SK-N-SH (cell line): ENCODE measurements around the gene EPOP. TPM values are rescaled to one million over a fixed set of nuclear protein-coding genes. Genes with fewer than 3 reads are reported as not detected.
A peak's percentile ranks its signal among the peaks of the same experiment; 100 is the strongest.

Experiments used
- CTCF ChIA-PET: fragments of 300-600, 350-600 bp; formaldehyde crosslinking; extraction: SDS; loops from one replicate; lab custom pipeline; 2021; lab: Yijun Ruan, JAX
- POLR2A ChIA-PET: fragments of 350-600 bp; sonication (Branson Sonifier 250); formaldehyde crosslinking; extraction: SDS; loops from one replicate; lab custom pipeline; 2020; ENCODE audit warnings: antibody characterized with exemption, inconsistent platforms; lab: Yijun Ruan, JAX
- DNase-seq: peaks from one replicate; pipeline ENCODE4 v3.0.0; 2012
- H2AFZ ChIP-seq: fragments of 200-600 bp; sonication (generic); 2 replicates; pipeline ENCODE4 v1.8.1; 2016; ENCODE audit warnings: antibody characterized with exemption, mild to moderate bottlenecking, low read depth
- H3F3A ChIP-seq: fragments of 200-600 bp; sonication (generic); replicated peaks from 2 replicates; pipeline ENCODE3; 2016; ENCODE audit warnings: antibody characterized with exemption, mild to moderate bottlenecking; ENCODE audit not compliant: insufficient read depth
- H3K27ac ChIP-seq, 2 experiments: fragments of 200-500 bp in 1 of 2; fragments of 200-600 bp in 1 of 2; sonication (Bioruptor generic) in 1 of 2; sonication (generic), shearing (Covaris generic) in 1 of 2; 2 replicates each; pipeline versions ENCODE4 v1.5.1 to v1.6.1; 2014 to 2016; ENCODE audit warnings: low read depth in 2 of 2, inconsistent platforms in 1 of 2, low read length in 1 of 2, mild to moderate bottlenecking in 1 of 2, mixed read lengths in 1 of 2
- H3K27me3 ChIP-seq: fragments of 200-600 bp; sonication (generic), shearing (Covaris generic); 2 replicates; pipeline ENCODE4 v1.6.1; 2016; ENCODE audit warnings: mixed run types; ENCODE audit not compliant: insufficient read depth
- H3K36me3 ChIP-seq, 2 experiments: fragments of 200-500 bp in 1 of 2; fragments of 200-600 bp in 1 of 2; sonication (Bioruptor generic) in 1 of 2; sonication (generic) in 1 of 2; replicated peaks in 1 of 2; 2 replicates each; pipeline versions ENCODE3 to v1.5.1; 2014 to 2016; ENCODE audit warnings: low read length in 1 of 2, mild to moderate bottlenecking in 1 of 2; ENCODE audit not compliant: insufficient read depth in 2 of 2, control insufficient read depth in 1 of 2
- H3K4me1 ChIP-seq, 2 experiments: fragments of 200-500 bp in 1 of 2; fragments of 200-600 bp in 1 of 2; sonication (Bioruptor generic) in 1 of 2; sonication (generic), shearing (Covaris generic) in 1 of 2; 2 replicates each; pipeline versions ENCODE4 v1.5.1 to v1.6.1; 2014 to 2016; ENCODE audit warnings: low read depth in 1 of 2, low read length in 1 of 2, mixed run types in 1 of 2; ENCODE audit not compliant: insufficient read depth in 2 of 2, control insufficient read depth in 1 of 2
- H3K4me2 ChIP-seq: fragments of 200-600 bp; sonication (generic), shearing (Covaris generic); 2 replicates; pipeline ENCODE4 v1.6.1; 2017; ENCODE audit warnings: mixed run types
- H3K4me3 ChIP-seq, 2 experiments: fragments of 200-500 bp in 1 of 2; fragments of 200-600 bp in 1 of 2; sonication (Bioruptor generic) in 1 of 2; sonication (generic), shearing (Covaris generic) in 1 of 2; 2 replicates each; pipeline versions ENCODE4 v1.5.1 to v1.8.1; 2014 to 2016; ENCODE audit warnings: low read depth in 2 of 2, inconsistent platforms in 1 of 2, low read length in 1 of 2, mild to moderate bottlenecking in 1 of 2, mixed read lengths in 1 of 2, moderate library complexity in 1 of 2
- H3K79me2 ChIP-seq: fragments of 200-600 bp; sonication (generic); 2 replicates; pipeline ENCODE4 v1.8.1; 2017; ENCODE audit warnings: mild to moderate bottlenecking; ENCODE audit not compliant: insufficient read depth
- H3K9ac ChIP-seq: fragments of 200-600 bp; sonication (generic); 2 replicates; pipeline ENCODE4 v1.6.1; 2017; ENCODE audit warnings: mixed run types
- H3K9me2 ChIP-seq: fragments of 200-600 bp; sonication (generic); 2 replicates; pipeline ENCODE4 v1.6.1; 2017; ENCODE audit warnings: mixed run types
- H3K9me3 ChIP-seq: fragments of 200-600 bp; sonication (generic); 2 replicates; pipeline ENCODE4 v1.6.1; 2017; ENCODE audit warnings: mixed run types, mild to moderate bottlenecking, moderate library complexity
- H4K20me1 ChIP-seq: fragments of 200-600 bp; sonication (generic); 2 replicates; pipeline ENCODE4 v1.6.1; 2017; ENCODE audit warnings: mild to moderate bottlenecking, mixed run types; ENCODE audit not compliant: insufficient read depth
- CHD2 ChIP-seq: fragments of 150-350 bp; IDR thresholded peaks from 2 replicates; pipeline ENCODE4 v1.6.1; 2018; ENCODE audit warnings: low read length; ENCODE audit not compliant: partially characterized antibody
- ELF1 ChIP-seq: IDR thresholded peaks from 2 replicates; pipeline ENCODE4 v1.4.0; 2012
- EP300 ChIP-seq, 2 experiments: IDR thresholded peaks; 2 replicates each; pipeline versions ENCODE4 v1.4.0 to v1.6.1; 2012; ENCODE audit warnings: borderline replicate concordance in 1 of 2, low read depth in 1 of 2, low read length in 1 of 2
- GATA2 ChIP-seq: sonication (generic); formaldehyde crosslinking; IDR thresholded peaks from 2 replicates; pipeline ENCODE4 v1.5.0; 2020; ENCODE audit warnings: mild to moderate bottlenecking, missing genetic modification reagents
- MAX ChIP-seq: IDR thresholded peaks from 2 replicates; pipeline ENCODE4 v1.4.0; 2012; ENCODE audit warnings: low read depth
- MXI1 ChIP-seq: IDR thresholded peaks from 2 replicates; pipeline ENCODE4 v1.6.1; 2012; ENCODE audit warnings: mild to moderate bottlenecking, low read depth, low read length, improper control_type of control experiment
- RAD21 ChIP-seq: IDR thresholded peaks from 2 replicates; pipeline ENCODE4 v1.6.1; 2012; ENCODE audit warnings: mild to moderate bottlenecking, low read length
- RCOR1 ChIP-seq: fragments of 150-350 bp; IDR thresholded peaks from 2 replicates; pipeline ENCODE4 v1.6.1; 2017; ENCODE audit warnings: antibody characterized with exemption, low read length
- RFX5 ChIP-seq: IDR thresholded peaks from 2 replicates; pipeline ENCODE4 v1.6.1; 2012; ENCODE audit warnings: mild to moderate bottlenecking, improper control_type of control experiment, low read length
- RXRA ChIP-seq: IDR thresholded peaks from 2 replicates; pipeline ENCODE4 v1.4.0; 2012; ENCODE audit warnings: low read depth, mild to moderate bottlenecking, borderline replicate concordance
- SIN3A ChIP-seq: IDR thresholded peaks from 2 replicates; pipeline ENCODE4 v1.6.1; 2012; ENCODE audit warnings: low read depth, mild to moderate bottlenecking, low read length, moderate library complexity, borderline replicate concordance
- SMC3 ChIP-seq: IDR thresholded peaks from 2 replicates; pipeline ENCODE4 v1.6.1; 2012; ENCODE audit warnings: low read depth, low read length, improper control_type of control experiment
- USF2 ChIP-seq: fragments of 150-350 bp; IDR thresholded peaks from 2 replicates; pipeline ENCODE4 v1.6.1; 2017; ENCODE audit warnings: antibody characterized with exemption, low read length, low read depth, borderline replicate concordance
- YY1 ChIP-seq: IDR thresholded peaks from 2 replicates; pipeline ENCODE4 v1.4.0; 2012; ENCODE audit warnings: low read depth, mild to moderate bottlenecking
- WGBS: methylation state at CpG from one replicate; pipeline ENCODE4 v1.1.6; 2017; ENCODE audit warnings: low lambda C conversion rate; 5-methylcytosine and 5-hydroxymethylcytosine counted together
- polyA plus RNA-seq, 3 experiments: library from polyadenylated mRNA; depleted of rRNA; stranded (reverse); fragments of >200 nt; gene quantifications; 2 replicates each; pipeline ENCODE4 v1.2.3, GENCODE V29; 2012
- TF ChIP-seq, protein P1 (sequence below): fragments of 200-600 bp; sonication (generic); IDR thresholded peaks from 2 replicates; pipeline ENCODE4 v1.6.1; 2017; ENCODE audit warnings: antibody characterized with exemption, mild to moderate bottlenecking, moderate library complexity
- TF ChIP-seq, protein P2 (sequence below): IDR thresholded peaks from 2 replicates; pipeline ENCODE4; 2012
- TF ChIP-seq, protein P3 (sequence below): IDR thresholded peaks from 2 replicates; pipeline ENCODE4 v1.4.0; 2012; ENCODE audit warnings: low read depth, borderline replicate concordance

The EPOP gene
- polyA plus RNA-seq, 1 of the 3 experiments (the other 2 are of a cell fraction), result 3.1 TPM

DNA sequence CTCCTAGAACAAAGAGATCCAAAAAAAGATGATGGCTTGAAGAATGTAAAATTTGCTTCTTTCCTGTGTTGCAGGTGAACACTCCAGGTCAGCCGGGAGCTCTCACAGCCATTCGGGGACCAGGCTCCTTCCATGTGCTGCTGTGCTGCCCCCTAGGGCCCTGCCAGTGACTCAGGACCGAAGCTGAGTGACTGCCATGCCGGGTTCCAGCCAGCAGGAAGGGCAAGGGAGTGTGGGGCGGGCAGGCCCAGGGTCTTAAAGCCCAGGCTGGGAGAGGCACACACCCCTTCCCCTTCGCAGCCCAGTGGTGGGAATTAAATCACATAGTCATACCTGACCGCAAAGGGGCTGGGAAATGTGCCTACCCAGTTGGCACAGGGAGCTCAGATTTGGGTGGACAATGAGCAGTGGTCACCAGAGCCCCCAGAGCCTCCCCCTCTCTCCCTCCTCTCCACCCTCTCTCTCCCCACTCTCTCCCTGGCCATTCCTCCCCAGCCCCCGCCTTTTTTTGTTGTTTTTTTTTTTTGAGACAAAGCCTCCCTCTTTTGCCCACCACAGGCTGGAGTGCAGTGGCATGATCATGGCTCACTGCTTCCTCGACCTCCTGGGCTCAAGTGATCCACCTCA is 11.5 kb downstream of the EPOP start:
- no peak overlapping the region for H3K9ac ChIP-seq
- H3K4me2 ChIP-seq, result no peak overlapping the region
- H3K4me1 ChIP-seq, result peaks cover 0 to 2% of the 10 kb centered on the region in 2 experiments; a peak in 1 of 4 replicates
- H3K79me2 ChIP-seq, result no peaks in the 10 kb centered on the region
- ChIA-PET CTCF (interaction anchor here (0.6 to 12.2 kb wide), 57 partner anchors 9 to 246 kb away, joined by 3 to 111 read pairs (median 5); partner anchors contain the start of genes EPOP and SRCIN1), POLR2A (no interaction called here)
- H3K27me3 ChIP-seq, result no peaks in the 10 kb centered on the region; the same call in 1 of the 2 replicates
- H4K20me1 ChIP-seq, result no peaks in the 10 kb centered on the region
- peak; percentile 88 for DNase-seq
- no peaks in the 10 kb centered on the region for H3F3A ChIP-seq
- WGBS, result 24% methylated on average over 7 of the region's 9 CpGs
- TF ChIP-seq MAX (0 out of 2 replicates have a peak, but pooled peaks have one; percentile 30), RFX5 (no peak), SMC3 (peak; percentile 60), SIN3A (no peak), ELF1 (no peak), CHD2 (peak; percentile 48), RXRA (no peak), RAD21 (peak; percentile 77), USF2 (no peak), MXI1 (peak; percentile 77), EP300 (IDR thresholded peaks at IDR 0.05; ENCODE audit: borderline replicate concordance in 1 of 2, low read depth in 1 of 2, low read length in 1 of 2) (no peak), GATA2 (CRISPR knock-in tag) (no peak), YY1 (no peak), RCOR1 (peak; percentile 39; the same call in 1 of the 2 replicates)
- TF ChIP-seq, protein P1, sequence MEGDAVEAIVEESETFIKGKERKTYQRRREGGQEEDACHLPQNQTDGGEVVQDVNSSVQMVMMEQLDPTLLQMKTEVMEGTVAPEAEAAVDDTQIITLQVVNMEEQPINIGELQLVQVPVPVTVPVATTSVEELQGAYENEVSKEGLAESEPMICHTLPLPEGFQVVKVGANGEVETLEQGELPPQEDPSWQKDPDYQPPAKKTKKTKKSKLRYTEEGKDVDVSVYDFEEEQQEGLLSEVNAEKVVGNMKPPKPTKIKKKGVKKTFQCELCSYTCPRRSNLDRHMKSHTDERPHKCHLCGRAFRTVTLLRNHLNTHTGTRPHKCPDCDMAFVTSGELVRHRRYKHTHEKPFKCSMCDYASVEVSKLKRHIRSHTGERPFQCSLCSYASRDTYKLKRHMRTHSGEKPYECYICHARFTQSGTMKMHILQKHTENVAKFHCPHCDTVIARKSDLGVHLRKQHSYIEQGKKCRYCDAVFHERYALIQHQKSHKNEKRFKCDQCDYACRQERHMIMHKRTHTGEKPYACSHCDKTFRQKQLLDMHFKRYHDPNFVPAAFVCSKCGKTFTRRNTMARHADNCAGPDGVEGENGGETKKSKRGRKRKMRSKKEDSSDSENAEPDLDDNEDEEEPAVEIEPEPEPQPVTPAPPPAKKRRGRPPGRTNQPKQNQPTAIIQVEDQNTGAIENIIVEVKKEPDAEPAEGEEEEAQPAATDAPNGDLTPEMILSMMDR, result peak; percentile 73
- TF ChIP-seq, protein P2, sequence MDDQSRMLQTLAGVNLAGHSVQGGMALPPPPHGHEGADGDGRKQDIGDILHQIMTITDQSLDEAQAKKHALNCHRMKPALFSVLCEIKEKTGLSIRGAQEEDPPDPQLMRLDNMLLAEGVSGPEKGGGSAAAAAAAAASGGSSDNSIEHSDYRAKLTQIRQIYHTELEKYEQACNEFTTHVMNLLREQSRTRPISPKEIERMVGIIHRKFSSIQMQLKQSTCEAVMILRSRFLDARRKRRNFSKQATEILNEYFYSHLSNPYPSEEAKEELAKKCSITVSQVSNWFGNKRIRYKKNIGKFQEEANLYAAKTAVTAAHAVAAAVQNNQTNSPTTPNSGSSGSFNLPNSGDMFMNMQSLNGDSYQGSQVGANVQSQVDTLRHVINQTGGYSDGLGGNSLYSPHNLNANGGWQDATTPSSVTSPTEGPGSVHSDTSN, result no peak
- TF ChIP-seq, protein P3, sequence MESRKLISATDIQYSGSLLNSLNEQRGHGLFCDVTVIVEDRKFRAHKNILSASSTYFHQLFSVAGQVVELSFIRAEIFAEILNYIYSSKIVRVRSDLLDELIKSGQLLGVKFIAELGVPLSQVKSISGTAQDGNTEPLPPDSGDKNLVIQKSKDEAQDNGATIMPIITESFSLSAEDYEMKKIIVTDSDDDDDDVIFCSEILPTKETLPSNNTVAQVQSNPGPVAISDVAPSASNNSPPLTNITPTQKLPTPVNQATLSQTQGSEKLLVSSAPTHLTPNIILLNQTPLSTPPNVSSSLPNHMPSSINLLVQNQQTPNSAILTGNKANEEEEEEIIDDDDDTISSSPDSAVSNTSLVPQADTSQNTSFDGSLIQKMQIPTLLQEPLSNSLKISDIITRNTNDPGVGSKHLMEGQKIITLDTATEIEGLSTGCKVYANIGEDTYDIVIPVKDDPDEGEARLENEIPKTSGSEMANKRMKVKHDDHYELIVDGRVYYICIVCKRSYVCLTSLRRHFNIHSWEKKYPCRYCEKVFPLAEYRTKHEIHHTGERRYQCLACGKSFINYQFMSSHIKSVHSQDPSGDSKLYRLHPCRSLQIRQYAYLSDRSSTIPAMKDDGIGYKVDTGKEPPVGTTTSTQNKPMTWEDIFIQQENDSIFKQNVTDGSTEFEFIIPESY, result no peak
- no peak overlapping the region for H3K4me3 ChIP-seq
- no peaks in the 10 kb centered on the region for H3K36me3 ChIP-seq
- no peaks in the 10 kb centered on the region for H3K9me2 ChIP-seq
- H3K9me3 ChIP-seq, result no peaks in the 10 kb centered on the region
- no peak overlapping the region for H2AFZ ChIP-seq
- H3K27ac ChIP-seq, result no peak overlapping the region
